Neural progenitor cell (in vitro differentiated cells): ENCODE data around the gene KLHL29. TPM values are rescaled to one million over a fixed set of nuclear protein-coding genes. Genes with fewer than 3 reads are reported as not detected.

Experiments
- DNase-seq: peaks from one replicate; pipeline ENCODE4 v3.0.0-alpha.2; 2016; ENCODE audit warnings: low spot score
- H2AFZ ChIP-seq: fragments of 200-600 bp; sonication (generic); replicated peaks from 2 replicates; pipeline ENCODE4 v1.6.1; 2016; ENCODE audit warnings: antibody characterized with exemption
- H3F3A ChIP-seq: fragments of 200-600 bp; sonication (generic); 2 replicates; pipeline ENCODE4 v1.6.1; 2016; ENCODE audit warnings: antibody characterized with exemption, low read depth
- H3K27ac ChIP-seq: fragments of 200-600 bp; sonication (generic); 2 replicates; pipeline ENCODE4 v1.5.1; 2016; ENCODE audit warnings: mild to moderate bottlenecking
- H3K27me3 ChIP-seq: fragments of 200-600 bp; sonication (generic); 2 replicates; pipeline ENCODE4 v1.6.1; 2016; ENCODE audit warnings: mild to moderate bottlenecking, moderate library complexity
- H3K36me3 ChIP-seq: fragments of 200-600 bp; sonication (generic); 2 replicates; pipeline ENCODE4 v1.5.1; 2016
- H3K4me1 ChIP-seq: fragments of 200-600 bp; sonication (generic); 2 replicates; pipeline ENCODE4 v1.6.1; 2016; ENCODE audit warnings: mixed run types
- H3K4me2 ChIP-seq: fragments of 200-600 bp; sonication (generic); 2 replicates; pipeline ENCODE4 v1.6.1; 2016
- H3K4me3 ChIP-seq: fragments of 200-600 bp; sonication (generic); 2 replicates; pipeline ENCODE4 v1.5.1; 2016
- H3K79me2 ChIP-seq: fragments of 200-600 bp; sonication (generic); 2 replicates; pipeline ENCODE4 v1.6.1; 2016; ENCODE audit warnings: low read depth
- H3K9ac ChIP-seq: fragments of 200-600 bp; sonication (generic); 2 replicates; pipeline ENCODE4 v1.6.1; 2016
- H3K9me3 ChIP-seq: fragments of 200-600 bp; sonication (generic); 2 replicates; pipeline ENCODE4 v1.5.1; 2016; ENCODE audit warnings: low read depth
- H4K20me1 ChIP-seq: fragments of 200-600 bp; sonication (generic); 2 replicates; pipeline ENCODE4 v1.6.1; 2016; ENCODE audit warnings: low read depth
- H3K27ac Mint-ChIP-seq: 3 replicates; pipeline ENCODE4 v1.8.0; 2021; ENCODE audit warnings: mixed read lengths
- H3K27me3 Mint-ChIP-seq: 2 replicates; pipeline ENCODE4 v1.8.0; 2022; ENCODE audit warnings: low read depth, mild to moderate bottlenecking, inconsistent platforms, moderate library complexity, mixed read lengths; ENCODE audit not compliant: insufficient read depth
- H3K36me3 Mint-ChIP-seq: 3 replicates; pipeline ENCODE4 v1.8.0; 2021; ENCODE audit warnings: mixed read lengths
- H3K4me1 Mint-ChIP-seq: 3 replicates; pipeline ENCODE4 v1.8.0; 2021; ENCODE audit warnings: mixed read lengths
- H3K4me3 Mint-ChIP-seq: 3 replicates; pipeline ENCODE4 v1.8.0; 2021; ENCODE audit warnings: mild to moderate bottlenecking, moderate library complexity, mixed read lengths
- H3K9me3 Mint-ChIP-seq: 3 replicates; pipeline ENCODE4 v1.8.0; 2020; ENCODE audit warnings: mixed read lengths
- EZH2 ChIP-seq: fragments of 200-600 bp; sonication (generic); IDR thresholded peaks from 2 replicates; pipeline ENCODE4 v1.6.1; 2017; ENCODE audit warnings: antibody characterized with exemption, mild to moderate bottlenecking, moderate library complexity
- EZH2phosphoT487 ChIP-seq: fragments of 200-600 bp; sonication (generic); IDR thresholded peaks from 2 replicates; pipeline ENCODE4 v1.6.1; 2017; ENCODE audit warnings: antibody characterized with exemption
- total RNA-seq: library from RNA; depleted of rRNA; stranded (reverse); fragments of >200 nt; gene quantifications from 2 replicates; pipeline ENCODE4 v1.2.3, GENCODE V29; 2015; ENCODE audit warnings: low replicate concordance
- TF ChIP-seq, protein P1 (sequence below): fragments of 200-600 bp; sonication (generic); IDR thresholded peaks from 2 replicates; pipeline ENCODE4 v1.5.1; 2017; ENCODE audit warnings: antibody characterized with exemption, mild to moderate bottlenecking

The KLHL29 gene
- total RNA-seq, 1 donor from 2014 or later = 1.6 TPM

DNA sequence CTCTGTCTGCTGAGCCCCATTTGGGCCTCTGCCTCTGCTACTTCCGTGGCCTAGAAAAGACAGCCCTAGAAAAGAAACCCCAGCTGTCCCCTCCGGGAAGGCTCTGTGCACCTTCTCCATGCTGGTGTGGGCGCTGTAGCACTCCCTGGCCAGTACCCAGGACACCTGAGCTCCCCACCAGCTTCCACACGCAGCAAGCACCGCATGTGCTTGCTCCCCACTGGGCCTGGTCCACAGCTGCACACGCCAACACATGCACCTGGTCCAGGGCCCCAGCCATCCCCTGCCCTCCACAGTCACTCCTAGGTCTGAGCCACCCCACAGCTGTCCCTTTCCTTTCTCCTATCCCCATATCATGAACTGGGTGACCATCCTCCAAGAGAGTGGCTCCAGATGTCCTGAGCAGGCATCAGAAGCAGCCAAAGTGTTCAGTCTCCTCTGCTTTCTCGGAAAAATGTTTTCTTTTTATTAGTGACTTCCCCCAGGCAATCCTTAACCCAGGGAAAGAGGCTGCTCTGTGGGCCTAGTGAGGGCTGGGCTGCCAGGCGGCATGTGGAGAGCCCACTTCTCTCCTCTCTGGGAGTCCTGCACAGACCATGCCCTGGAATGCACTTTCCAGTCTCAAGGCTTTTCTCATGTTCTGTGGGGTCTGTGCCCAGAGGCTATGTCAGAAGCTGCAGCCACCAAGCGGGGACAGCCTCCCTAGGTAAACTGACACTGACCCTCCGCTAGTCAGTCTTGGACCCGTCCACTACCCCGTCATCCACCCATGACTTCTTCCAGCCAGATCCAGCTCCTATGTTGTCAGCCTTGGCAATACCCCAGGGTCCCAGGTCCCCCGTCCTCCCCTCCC lies 133.7 kb downstream of the KLHL29 start:
- H3K36me3 Mint-ChIP-seq = peaks cover 2% of the 10 kb centered on the region

DNA sequence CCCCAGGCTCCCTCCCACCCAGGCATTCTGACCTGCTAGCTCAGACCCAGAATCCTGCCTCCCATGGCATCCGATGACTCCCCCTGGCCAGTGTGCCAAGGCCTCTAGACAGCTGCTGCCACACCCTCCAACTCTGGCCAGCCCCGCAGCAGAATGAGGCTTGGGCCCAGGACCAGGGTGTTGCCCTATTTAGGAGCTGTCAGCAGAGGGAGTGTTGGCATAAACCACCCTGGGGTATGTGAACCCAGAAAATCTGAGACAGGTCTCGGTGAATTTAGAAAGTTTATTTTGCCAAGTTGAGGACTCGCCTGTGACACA lies 134.3 kb downstream of the KLHL29 start:
- Histone ChIP-seq H3K4me3 (no peak overlapping the region), H3K27ac (no peak overlapping the region), H3K4me1 (peaks cover 5% of the 10 kb centered on the region), H4K20me1 (no peaks in the 10 kb centered on the region), H2AFZ (no peak overlapping the region), H3K4me2 (no peak overlapping the region), H3K9me3 (no peaks in the 10 kb centered on the region), H3K36me3 (no peaks in the 10 kb centered on the region), H3K9ac (no peak overlapping the region), H3K79me2 (no peaks in the 10 kb centered on the region), H3K27me3 (no peaks in the 10 kb centered on the region), H3F3A (no peaks in the 10 kb centered on the region)
- DNase-seq = no peak
- Mint-ChIP-seq H3K4me1 (peaks cover 62% of the 10 kb centered on the region), H3K27me3 (peaks cover 11% of the 10 kb centered on the region), H3K4me3 (no peak overlapping the region), H3K36me3 (peaks cover 2% of the 10 kb centered on the region), H3K27ac (no peak overlapping the region), H3K9me3 (no peaks in the 10 kb centered on the region)
- TF ChIP-seq EZH2phosphoT487 = no peak
- TF ChIP-seq EZH2 = no peak

More for the DNA sequence above, 133.7 kb downstream of the KLHL29 start:
- no peaks in the 10 kb centered on the region for H3K27me3 ChIP-seq
- Mint-ChIP-seq H3K27me3 (peaks cover 11% of the 10 kb centered on the region), H3K27ac (peak overlapping the region; percentile 15), H3K4me3 (no peak overlapping the region), H3K9me3 (no peaks in the 10 kb centered on the region), H3K4me1 (peaks cover 61% of the 10 kb centered on the region)
- TF ChIP-seq EZH2phosphoT487 = no peak
- no peak for TF ChIP-seq EZH2
- TF ChIP-seq, protein P1, sequence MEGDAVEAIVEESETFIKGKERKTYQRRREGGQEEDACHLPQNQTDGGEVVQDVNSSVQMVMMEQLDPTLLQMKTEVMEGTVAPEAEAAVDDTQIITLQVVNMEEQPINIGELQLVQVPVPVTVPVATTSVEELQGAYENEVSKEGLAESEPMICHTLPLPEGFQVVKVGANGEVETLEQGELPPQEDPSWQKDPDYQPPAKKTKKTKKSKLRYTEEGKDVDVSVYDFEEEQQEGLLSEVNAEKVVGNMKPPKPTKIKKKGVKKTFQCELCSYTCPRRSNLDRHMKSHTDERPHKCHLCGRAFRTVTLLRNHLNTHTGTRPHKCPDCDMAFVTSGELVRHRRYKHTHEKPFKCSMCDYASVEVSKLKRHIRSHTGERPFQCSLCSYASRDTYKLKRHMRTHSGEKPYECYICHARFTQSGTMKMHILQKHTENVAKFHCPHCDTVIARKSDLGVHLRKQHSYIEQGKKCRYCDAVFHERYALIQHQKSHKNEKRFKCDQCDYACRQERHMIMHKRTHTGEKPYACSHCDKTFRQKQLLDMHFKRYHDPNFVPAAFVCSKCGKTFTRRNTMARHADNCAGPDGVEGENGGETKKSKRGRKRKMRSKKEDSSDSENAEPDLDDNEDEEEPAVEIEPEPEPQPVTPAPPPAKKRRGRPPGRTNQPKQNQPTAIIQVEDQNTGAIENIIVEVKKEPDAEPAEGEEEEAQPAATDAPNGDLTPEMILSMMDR = no peak
- no peak overlapping the region for H3K4me2 ChIP-seq
- no peak overlapping the region for H3K4me3 ChIP-seq
- no peak overlapping the region for H2AFZ ChIP-seq
- peaks cover 5% of the 10 kb centered on the region for H3K4me1 ChIP-seq
- no peaks in the 10 kb centered on the region for H4K20me1 ChIP-seq
- no peak overlapping the region for H3K9ac ChIP-seq
- H3K79me2 ChIP-seq = no peaks in the 10 kb centered on the region
- no peak overlapping the region for H3K27ac ChIP-seq
- DNase-seq = no peak
- no peaks in the 10 kb centered on the region for H3K9me3 ChIP-seq
- H3K36me3 ChIP-seq = no peaks in the 10 kb centered on the region
- H3F3A ChIP-seq = no peaks in the 10 kb centered on the region

DNA sequence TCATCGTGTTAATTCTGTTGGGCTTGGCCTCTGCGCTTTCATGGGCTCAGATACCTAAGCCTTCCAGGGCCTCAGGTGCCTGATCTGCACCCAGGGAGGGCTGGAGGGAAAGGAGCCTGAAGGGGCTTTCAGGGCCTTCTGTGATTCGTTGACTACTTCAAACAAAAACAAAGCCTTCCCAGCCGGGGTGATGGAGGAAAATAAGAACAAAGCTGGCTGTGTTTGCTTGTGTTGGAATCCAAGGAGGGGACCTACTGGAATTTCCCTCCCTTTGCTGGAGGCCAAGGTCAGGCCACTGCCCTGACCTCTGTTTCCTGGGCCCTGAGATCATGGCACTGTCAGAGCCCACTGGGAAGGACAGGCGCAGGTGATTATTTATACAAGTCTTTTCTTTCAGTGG lies 135.3 kb downstream of the KLHL29 start:
- H3F3A ChIP-seq = no peaks in the 10 kb centered on the region
- Mint-ChIP-seq H3K36me3 (no peaks in the 10 kb centered on the region), H3K27ac (no peak overlapping the region), H3K4me1 (peaks cover 64% of the 10 kb centered on the region), H3K27me3 (peaks cover 11% of the 10 kb centered on the region), H3K9me3 (no peaks in the 10 kb centered on the region), H3K4me3 (no peak overlapping the region)
- DNase-seq = no peak
- no peaks in the 10 kb centered on the region for H3K79me2 ChIP-seq
- no peak overlapping the region for H2AFZ ChIP-seq
- H3K4me2 ChIP-seq = no peak overlapping the region
- TF ChIP-seq EZH2 (no peak), EZH2phosphoT487 (no peak)
- TF ChIP-seq, protein P1 = no peak
- no peaks in the 10 kb centered on the region for H3K9me3 ChIP-seq
- no peak overlapping the region for H3K27ac ChIP-seq
- H3K27me3 ChIP-seq = no peaks in the 10 kb centered on the region
- H3K4me1 ChIP-seq = peaks cover 5% of the 10 kb centered on the region
- no peaks in the 10 kb centered on the region for H4K20me1 ChIP-seq
- no peak overlapping the region for H3K4me3 ChIP-seq
- H3K36me3 ChIP-seq = no peaks in the 10 kb centered on the region
- H3K9ac ChIP-seq = no peak overlapping the region

DNA sequence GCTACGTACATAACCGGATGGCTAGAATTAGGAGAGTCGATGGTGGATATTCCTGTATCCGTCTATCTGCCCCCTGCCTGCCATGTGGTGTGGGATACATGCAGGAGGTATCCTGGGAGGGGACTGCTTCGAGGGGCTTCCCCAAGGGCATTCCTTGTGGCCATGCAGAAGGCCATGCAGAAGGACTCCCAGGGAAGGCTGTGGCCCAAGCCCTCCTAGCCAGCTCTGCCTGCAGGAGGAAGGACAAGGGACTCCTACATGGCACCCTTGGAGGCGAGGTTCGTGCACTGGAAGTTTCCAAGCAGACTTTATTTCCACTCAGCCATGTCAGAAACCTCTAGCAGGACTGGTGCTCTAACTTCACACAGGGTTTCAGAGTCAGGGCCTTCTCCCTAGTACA lies 136.1 kb downstream of the KLHL29 start:
- no peak overlapping the region for H3K27ac Mint-ChIP-seq
- H3K27me3 Mint-ChIP-seq = peaks cover 10% of the 10 kb centered on the region
- Histone ChIP-seq H3K4me3 (no peak overlapping the region), H3K27ac (no peak overlapping the region), H3K4me2 (no peak overlapping the region), H4K20me1 (no peaks in the 10 kb centered on the region), H3K36me3 (no peaks in the 10 kb centered on the region), H2AFZ (no peak overlapping the region), H3F3A (no peaks in the 10 kb centered on the region), H3K9me3 (no peaks in the 10 kb centered on the region), H3K9ac (no peak overlapping the region), H3K79me2 (no peaks in the 10 kb centered on the region), H3K4me1 (peaks cover 5% of the 10 kb centered on the region), H3K27me3 (no peaks in the 10 kb centered on the region)
- no peak overlapping the region for H3K4me3 Mint-ChIP-seq
- H3K36me3 Mint-ChIP-seq = no peaks in the 10 kb centered on the region
- no peak for TF ChIP-seq EZH2phosphoT487
- TF ChIP-seq, protein P1 = no peak
- TF ChIP-seq EZH2 = no peak
- no peaks in the 10 kb centered on the region for H3K9me3 Mint-ChIP-seq
- DNase-seq = no peak
- peaks cover 65% of the 10 kb centered on the region for H3K4me1 Mint-ChIP-seq
